GM19468 (cell line): Measurements from ENCODE around the gene AGK.
A peak's percentile ranks its signal among the peaks of the same experiment; 100 is the strongest.
"Not testable (repeated sequence)": the region's sequence is repeated elsewhere in the genome, so short reads cannot be mapped to it uniquely, and the experiment has no call there.

ENCODE experiments used
- ATAC-seq: cut with Tn5 transposase; IDR thresholded peaks from one replicate; pipeline ENCODE4 v1.9.1; 2021; ENCODE audit warnings: mild to moderate bottlenecking, moderate library complexity, moderate number of reproducible peaks; ENCODE audit not compliant: unreplicated experiment; ENCODE audit errors: extremely low read depth

The AGK gene

DNA sequence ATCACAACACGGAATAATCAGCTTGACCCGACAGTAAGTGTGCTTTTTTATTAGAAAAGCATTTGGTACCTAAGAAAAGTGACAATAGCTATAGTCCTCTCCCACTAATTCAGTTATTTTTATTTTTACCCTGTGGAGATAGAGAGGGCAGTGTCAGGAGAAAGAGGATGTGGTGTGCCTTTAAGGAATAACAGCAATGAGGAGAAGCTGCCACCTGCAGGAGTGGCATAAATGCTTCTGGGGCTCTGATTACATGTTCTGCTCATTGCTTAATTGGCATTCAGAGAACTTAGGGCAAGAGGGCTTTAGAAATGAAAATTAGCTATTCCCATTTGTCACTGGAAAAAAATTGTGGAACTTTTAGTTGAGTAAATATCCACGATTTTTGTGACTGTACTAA, 90.7 kb downstream of the AGK start:
- no peak for ATAC-seq

DNA sequence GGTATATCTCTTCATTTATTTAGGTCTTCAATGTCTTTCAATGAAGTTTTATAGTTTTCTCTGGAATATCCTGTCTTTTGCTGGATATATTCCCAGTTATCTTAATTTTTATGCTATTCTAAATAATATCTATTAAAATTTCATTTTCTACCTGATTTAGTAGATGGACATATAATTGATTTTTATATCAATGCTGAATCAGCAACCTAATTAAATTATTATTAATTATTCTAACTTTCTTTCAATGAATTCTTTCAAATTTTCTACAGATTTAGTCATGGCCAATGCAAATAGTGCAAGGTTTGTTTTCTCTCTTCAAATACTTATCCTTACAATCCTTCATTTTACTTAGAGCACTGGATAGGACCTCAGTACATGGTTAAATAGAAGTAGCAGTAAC, 94.0 kb downstream of the AGK start:
- ATAC-seq: no peak

DNA sequence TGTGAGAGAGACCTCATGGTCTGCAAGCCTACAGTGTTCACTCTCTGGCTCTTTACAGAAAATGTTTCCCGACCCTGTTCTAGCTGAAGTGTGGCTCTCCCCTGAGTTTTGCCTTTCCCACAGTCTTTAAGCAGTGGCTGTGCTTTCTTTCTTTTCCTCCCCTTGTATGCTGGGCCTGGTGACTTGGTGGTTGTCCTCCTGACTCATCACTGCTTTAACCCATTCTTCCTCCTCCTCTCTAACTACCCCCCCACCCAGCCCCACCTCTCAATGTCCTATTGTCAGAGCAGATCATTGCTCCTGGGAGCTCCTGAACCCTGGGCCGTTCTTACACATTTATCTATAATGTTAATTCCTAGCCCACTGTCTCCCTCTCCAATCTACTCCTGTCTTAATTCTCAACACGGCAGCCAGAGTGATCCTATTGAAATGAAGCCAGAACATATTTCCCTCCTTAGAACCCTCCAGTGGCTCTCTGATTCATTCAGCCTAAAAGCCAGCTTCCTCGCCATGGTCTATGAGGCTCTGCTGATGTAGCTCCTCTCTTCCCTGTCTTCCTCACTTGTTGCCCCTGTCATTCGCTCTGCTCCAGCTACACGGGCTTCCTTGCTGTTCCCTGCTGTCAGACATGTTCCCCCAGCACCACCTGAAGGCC, 95.7 kb downstream of the AGK start:
- no peak for ATAC-seq

DNA sequence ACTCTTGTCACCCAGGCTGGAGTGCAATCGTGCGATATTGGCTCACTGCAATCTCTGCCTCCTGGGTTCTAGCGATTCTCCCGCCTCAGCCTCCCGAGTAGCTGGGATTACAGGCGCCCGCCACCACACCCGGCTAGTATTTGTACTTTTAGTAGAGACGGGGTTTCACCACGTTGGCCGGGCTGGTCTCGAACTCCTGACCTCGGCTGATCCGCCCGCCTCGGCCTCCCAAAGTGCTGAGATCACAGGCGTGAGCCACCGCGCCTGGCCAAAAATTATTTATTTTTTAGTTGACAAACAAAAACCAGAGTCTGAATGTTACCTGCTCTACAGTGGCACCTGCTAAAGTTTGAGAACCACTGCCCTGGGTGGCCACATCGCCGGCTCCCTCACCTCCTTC, 96.5 kb downstream of the AGK start:
- not testable (repeated sequence) for ATAC-seq

DNA sequence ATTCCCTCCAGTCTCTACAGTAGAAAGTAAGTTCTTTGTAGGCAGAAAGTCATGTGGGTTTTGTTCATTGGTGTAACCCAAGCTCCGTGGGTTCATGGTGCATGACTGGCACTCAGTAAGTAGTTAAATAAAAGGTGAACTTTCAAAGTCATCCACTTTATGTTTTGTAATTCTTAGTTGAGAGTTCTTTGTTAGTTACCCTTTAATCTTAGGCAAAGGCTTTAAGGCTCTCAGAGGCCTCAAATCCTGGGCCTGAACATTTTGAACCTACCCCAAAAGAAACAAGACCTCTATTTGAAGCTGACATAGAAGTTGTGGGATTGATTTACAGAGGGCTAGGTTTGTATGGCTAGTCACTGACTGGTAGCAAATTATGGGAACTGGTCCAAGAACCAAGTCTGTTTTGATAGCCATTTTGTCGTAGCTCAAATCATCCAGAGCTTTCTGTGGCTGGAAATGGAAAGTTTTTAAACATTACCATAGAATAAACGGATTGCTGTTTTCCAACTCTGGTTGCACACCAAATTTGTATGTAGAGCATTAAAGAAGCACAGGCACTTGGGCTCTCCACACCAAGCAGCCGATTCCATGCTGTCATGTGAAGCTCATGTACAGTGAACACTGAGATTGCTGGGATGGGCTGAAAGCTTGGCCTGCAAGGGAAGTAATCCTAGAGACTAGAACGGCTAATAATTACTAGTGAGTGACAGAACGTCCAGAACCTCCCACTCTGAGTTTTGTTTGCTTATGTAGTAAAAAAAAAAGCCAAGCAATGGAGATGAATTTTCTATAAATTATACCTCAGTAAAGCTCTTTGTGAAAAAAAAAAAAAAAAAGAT, 97.3 kb downstream of the AGK start:
- no peak for ATAC-seq

DNA sequence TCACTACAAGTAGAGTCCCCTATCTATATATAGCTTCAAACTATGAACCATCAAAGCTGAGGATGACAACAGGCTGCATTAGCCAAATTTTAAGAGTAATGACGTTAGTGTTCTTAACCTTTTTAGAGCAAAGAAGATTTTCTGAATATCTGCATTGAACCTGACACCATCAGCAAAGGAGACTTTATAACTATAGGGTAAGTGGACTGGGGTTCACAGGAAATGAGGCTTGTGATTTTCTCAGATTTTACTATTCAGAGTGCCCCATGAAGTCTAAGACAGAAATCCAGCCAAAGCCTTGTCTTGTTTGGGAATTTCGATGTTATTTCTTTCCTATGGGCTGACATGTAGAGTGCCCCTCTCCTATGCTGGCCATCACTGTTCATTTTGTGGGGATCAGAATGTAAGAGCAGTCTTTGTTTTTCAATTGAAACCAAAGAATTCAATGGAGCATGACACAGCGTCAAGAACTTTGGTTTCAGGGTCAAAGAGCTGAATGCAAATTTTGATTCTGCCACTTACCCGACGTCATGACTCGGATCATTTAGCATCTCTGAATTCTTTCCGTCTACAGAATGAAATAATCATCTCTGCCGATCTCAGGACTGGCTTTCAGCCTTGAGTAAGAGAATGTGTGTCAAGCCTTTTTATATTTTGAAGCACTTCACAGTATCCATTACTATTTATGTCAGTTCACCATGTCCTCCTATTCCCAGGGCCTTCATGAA, 98.1 kb downstream of the AGK start:
- peak; percentile 47 for ATAC-seq

DNA sequence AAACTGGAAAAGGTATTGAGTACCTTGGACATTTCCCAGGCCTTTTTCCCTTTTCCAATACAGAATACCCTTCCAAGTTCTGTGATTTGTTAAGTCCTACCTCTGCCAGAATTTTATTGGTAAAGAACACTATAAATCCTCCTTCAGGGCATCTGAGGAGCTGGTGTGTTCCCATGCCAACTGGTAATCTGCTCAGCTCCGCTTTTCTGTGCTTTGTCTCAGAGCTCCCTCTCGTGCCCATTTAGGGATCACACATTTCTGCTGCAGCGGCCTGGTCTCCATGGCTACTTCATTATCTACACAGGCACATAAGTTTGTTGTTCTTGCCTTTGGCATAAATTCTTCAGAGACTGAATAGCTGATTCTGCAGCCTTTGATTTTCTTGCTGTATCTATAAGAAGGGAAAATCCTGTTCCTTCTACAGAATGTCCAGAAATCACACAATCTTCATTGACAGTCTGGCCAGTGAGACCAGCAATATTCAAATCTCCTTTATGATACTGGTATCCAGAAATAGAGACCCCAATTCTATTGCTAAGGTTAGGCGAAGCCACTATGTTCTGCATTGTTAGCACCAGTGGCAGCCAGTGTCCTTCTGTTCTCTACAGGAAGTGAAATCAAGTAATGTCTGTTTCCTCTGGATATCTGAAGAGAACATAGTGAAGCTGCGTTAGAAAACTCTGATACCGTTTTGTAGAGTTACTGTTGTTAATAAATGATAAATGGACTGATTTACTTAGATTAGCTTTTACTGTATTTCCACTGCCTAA, 98.8 kb downstream of the AGK start:
- no peak for ATAC-seq

DNA sequence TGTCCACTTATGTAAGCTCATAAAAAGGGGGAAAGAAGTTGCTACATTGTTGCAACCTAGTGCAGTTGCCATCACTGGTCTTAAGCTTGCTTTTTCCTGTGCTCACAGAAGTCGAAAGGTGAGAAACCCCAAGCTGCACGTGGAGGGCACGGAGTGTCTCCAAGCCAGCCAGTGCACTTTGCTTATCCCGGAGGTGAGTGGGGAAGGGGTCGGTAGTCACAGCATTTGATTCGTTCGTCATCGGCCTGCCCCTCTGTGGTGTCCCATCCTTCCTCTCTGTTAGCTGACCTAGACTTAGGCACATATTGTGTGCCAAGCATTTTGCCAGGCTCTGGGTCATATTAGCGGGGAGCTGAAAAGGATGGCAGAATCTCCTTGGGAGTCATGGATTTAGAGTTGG, 100.2 kb downstream of the AGK start:
- no peak for ATAC-seq

DNA sequence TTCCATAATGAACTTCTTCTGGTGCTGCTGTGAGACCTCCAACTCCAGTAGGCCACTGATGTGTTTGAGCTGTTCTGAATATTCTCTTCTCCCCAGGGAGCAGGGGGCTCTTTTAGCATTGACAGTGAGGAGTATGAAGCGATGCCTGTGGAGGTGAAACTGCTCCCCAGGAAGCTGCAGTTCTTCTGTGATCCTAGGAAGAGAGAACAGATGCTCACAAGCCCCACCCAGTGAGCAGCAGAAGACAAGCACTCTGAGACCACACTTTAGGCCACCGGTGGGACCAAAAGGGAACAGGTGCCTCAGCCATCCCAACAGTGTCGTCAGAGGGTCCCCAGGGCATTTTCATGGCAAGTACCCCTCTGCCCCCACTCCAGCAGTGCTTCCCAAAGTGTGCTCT, 101.5 kb downstream of the AGK start:
- no peak for ATAC-seq

DNA sequence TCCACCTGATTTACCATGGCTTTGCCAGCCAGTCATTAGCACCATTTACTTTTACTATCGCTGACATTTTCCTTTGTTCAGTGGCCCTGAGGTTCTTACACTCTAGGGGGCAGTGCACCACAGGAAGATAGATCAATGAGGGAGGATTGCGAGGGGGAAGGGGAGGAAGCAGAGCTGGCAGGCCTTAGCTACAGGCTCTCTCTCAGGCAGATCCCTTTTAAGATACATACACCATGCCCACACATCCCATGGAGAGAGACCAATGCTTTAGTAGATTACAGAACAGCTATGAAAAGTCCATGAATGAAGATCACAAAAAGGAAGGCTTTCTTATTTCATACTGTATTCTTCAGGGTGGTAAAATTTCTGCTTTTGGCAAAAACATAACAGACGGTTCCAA, 103.3 kb downstream of the AGK start:
- peak; percentile 66 for ATAC-seq

DNA sequence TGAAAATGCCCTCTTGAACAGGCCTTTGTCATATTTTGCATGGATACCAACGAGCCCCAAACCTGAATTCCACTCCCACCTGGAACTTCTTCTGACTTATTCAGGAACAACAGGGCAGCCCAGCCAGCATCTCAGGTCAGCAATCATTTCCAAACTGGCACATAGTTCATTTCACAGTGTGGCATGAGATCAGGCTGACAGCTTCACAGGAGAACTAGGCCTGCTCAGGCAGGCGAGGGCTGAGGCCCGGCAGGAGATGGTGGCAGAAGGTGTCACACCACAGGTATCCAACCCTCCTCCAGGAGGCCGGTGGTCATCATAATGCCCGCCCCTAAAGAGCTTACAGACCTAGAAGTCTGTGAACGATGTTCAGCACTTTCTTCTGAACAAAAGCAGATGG, 108.3 kb downstream of the AGK start:
- ATAC-seq: no peak

DNA sequence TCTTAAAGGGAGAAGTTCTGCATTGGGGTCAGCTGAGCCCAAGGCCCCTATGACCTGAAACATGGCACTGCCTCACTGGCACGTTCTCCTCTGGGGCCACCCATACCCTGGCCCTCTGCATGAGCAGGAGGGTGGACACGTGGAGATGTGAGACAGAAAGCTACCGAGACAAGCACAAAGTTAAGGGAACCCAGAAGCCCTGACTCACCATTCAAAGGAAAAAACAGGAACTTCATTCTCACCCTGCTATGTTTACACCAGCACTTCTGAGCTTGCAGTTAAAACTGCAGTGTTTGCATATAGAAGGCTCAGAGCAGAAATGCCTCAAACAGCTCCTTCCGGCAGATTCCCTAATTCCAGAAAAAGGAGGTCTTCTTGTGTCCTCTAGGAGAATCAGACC, 109.0 kb downstream of the AGK start:
- ATAC-seq: no peak

DNA sequence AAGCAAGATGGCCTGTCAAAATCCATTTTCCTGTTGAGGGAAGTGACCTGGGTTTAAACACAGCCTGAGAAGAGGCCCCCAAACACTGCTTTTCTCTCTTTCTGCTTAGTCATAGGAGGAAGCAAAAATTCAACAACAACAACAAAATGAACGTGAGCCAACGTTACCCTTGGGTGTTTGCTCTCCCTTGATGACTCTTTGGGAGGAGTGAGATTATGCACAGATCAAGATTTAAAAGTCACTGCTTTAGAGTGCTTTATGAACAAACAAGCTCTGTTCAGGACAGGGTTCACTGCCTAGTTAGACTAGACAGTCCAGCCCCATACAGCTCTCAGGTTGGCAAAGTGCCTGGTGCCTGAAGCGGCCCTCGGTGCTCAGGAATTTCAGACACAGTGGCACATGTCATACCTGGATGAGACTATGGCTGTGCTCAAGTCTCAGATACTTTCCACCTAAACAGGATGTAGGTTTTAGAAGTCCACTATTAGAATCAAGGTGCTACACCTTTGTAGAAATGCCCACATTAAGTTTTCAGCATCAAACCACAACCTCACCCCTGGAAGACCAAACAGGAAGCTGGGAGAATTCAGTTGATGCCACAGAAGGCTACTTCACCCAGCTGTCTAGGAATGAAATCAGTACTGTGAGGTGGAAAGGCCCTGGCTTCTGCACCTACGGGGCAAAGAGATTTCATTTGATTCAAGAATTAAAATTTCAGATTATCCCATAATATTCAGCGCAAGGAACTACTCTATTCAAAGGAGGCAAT, 112.1 kb downstream of the AGK start:
- no peak for ATAC-seq

DNA sequence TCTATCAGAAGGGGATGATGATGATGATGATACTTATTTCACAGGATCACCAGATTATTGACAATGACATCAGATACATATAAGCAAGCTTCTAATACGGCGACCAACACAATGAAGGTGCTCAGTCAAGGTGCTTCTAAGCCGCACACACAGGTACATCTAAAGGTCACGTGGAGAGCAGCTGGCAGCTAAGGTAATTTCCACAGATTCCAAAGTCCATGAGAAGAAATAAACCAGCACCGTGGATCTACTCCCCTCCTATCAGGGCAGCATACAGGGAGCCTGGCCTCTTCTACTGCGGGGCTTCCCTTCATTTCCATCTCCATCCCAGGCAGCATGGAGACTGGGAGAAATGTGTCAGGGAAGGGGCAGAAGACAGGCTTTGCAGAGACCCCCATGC, 113.2 kb downstream of the AGK start:
- no peak for ATAC-seq

DNA sequence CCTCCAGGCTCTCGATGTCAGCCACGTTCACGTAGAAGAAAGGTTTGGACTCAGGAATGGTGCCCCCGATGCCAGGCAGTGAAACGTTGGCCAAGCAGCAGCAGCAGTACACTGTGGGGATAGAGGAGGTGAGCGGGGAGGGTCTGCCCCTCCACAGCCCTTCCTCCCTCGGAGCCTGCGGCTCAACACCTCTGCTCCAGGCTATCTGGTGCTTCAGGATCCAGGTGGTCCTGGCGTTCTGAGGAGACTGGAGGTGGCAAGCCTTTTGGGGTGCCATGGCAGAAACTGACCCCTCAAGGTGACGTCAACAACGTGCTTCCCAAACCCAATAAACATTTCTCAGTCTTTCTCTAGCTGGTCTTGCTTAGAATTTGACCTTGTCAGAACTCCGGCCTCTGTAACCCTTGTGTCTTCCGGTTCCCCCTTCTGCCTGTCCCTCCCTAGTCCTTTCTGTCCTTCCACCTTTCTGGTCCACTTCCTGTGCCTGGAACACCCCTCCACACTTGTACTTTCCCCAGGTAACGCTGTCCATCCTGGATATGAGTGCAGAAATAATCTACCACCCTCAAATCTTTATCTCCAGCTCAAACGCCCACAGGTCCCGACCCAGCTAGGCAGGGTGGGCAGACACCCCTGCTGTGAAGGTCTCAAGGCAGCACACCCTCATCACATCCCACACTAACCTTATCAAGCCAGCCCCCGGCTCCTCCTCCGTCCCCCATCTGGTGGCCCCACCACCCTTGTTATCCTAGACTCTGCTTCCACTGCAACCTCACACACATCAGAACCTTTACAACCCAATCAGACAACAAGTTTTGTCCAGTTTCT, 114.2 kb downstream of the AGK start:
- no peak for ATAC-seq

DNA sequence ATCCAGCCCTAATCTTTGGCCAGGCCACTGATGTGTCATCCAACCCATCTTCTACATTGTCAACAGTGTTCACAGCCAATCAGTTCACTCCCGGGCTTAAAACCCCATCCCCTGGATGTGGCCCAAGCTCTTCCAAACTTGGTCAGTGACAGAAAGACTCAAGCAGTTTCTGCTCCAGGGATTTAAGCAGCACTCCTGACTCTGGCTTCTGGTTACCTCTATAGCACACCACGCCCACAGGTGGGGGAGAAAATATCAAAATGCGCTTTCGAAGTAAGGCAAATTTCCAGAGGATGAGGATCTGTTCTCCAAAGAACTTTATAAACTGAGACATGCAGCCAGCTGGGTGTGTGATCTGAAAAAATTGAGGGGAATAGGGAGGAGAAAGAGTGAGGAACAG, 114.9 kb downstream of the AGK start:
- no peak for ATAC-seq

DNA sequence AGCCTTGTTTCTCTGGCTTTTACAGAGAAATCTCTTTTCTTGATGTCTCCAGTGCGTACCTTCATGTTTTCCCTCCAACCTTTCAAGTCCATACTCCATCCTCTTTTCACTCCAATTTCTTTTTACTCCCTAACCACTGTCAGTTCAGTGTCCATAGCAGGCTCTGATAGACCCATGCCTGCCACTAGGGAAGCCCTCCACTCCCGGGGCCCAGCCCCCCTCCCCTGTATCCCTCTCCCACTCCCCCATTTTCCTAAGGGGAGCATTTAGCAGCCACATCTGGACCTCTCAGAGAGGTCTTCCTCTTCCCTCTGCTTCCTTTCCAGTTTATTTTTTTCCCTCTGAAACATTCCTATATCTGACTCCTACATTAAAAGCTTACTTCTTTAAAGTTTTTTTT, 117.6 kb downstream of the AGK start:
- ATAC-seq: no peak

DNA sequence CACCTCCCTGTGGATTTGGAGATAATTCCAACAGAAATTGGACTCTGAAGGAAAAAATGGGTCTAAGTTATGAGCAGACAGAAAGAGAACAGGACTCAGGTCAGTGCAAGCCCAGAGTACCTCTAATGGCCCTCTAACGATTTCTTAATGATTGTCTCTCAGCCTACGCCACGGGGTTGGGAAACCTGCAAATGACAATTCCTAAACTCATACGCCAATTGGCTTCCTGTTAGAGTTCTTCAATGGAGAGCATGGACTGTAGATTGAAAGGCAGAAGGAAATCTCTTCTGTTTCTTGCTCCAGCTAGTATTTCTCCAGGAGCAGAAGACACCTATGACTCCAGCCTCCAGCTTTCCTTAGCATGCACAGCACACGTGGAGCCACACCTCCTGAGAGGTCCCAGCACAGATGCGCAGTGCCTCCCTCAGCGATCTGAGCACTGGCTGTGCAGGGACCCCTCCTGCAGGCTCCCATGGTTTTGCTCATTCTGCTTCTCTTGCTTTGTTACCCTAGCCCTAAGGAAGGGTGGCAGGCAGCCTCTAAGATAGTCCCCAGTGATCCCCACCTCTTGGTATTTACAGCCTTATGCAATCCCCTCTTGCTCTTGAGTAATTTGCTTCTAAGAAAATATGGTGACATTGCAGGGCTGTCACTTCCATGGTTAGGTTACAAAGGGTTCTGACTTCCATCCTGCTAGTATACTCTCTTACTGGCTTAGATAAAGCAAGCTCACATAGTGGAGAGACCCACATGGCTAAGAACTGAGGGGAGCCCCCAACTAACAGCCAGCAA, 120.7 kb downstream of the AGK start:
- ATAC-seq: no peak
